ENCODE data around the gene KRT25. TPM values are rescaled to one million over a fixed set of nuclear protein-coding genes. Genes with fewer than 3 reads are reported as not detected.

Gene KRT25
- total RNA-seq, 1 experiment from 2014 or later = not detected

DNA sequence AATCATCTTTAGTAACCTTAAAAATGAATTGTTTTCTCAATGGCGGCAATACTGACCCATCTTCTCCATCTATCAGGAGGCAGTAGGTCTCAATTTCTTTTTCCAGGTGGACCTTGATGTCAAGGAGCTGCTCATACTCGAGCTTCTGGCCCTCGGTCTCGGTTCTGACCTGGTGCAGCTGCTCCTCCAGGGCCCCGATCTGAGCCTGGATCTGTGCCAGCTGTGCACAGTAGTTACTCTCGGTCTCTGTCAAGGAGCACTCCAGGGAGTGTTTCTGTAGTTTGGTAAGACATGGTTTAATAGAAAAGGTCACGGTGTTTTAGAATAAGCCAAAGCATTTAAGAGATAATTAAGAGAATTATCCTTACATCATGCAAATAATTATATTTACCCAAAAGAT lies 22.3 kb upstream of the KRT25 start:
- no peaks in the 10 kb centered on the region for H3K27me3 ChIP-seq (ENCODE audit: insufficient read depth, low read depth)
- H3K4me3 ChIP-seq = no peak overlapping the region
- no peaks in the 10 kb centered on the region for H3K79me2 ChIP-seq (ENCODE audit: low read depth)
- H3F3A ChIP-seq (ENCODE audit: insufficient read depth, low read depth) = no peaks in the 10 kb centered on the region
- H3K4me2 ChIP-seq = no peak overlapping the region
- BruUV-seq (replicated peaks) = no TSS peak
- no peaks in the 10 kb centered on the region for H3K9me3 ChIP-seq (ENCODE audit: insufficient read depth, low read depth)
- POLR2A ChIA-PET (ENCODE audit: unreplicated experiment) = no interaction called here
- no peak overlapping the region for H3K27ac ChIP-seq
- no peaks in the 10 kb centered on the region for H3K4me1 ChIP-seq (replicated peaks; ENCODE audit: insufficient read depth)
- DNase-seq = no peak
- H4K20me1 ChIP-seq (ENCODE audit: insufficient read depth) = no peaks in the 10 kb centered on the region
- H3K9me2 ChIP-seq (ENCODE audit: insufficient read depth) = no peaks in the 10 kb centered on the region
- H3K36me3 ChIP-seq (ENCODE audit: low read depth) = no peaks in the 10 kb centered on the region
- TF ChIP-seq EZH2 (IDR thresholded peaks at IDR 0.05; ENCODE audit: low read depth) = no peak
- TF ChIP-seq, protein P1, sequence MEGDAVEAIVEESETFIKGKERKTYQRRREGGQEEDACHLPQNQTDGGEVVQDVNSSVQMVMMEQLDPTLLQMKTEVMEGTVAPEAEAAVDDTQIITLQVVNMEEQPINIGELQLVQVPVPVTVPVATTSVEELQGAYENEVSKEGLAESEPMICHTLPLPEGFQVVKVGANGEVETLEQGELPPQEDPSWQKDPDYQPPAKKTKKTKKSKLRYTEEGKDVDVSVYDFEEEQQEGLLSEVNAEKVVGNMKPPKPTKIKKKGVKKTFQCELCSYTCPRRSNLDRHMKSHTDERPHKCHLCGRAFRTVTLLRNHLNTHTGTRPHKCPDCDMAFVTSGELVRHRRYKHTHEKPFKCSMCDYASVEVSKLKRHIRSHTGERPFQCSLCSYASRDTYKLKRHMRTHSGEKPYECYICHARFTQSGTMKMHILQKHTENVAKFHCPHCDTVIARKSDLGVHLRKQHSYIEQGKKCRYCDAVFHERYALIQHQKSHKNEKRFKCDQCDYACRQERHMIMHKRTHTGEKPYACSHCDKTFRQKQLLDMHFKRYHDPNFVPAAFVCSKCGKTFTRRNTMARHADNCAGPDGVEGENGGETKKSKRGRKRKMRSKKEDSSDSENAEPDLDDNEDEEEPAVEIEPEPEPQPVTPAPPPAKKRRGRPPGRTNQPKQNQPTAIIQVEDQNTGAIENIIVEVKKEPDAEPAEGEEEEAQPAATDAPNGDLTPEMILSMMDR (conservative IDR thresholded peaks at IDR 0.05) = no peak
- intact Hi-C loops (cut with micrococcal nuclease; ENCODE audit: unreplicated experiment) = loop anchor here (5.0 kb wide), 1 partner anchor 140 kb away; no protein-coding TSS in a partner anchor
- CTCF ChIA-PET = no interaction called here
- H2AFZ ChIP-seq = no peak overlapping the region

DNA sequence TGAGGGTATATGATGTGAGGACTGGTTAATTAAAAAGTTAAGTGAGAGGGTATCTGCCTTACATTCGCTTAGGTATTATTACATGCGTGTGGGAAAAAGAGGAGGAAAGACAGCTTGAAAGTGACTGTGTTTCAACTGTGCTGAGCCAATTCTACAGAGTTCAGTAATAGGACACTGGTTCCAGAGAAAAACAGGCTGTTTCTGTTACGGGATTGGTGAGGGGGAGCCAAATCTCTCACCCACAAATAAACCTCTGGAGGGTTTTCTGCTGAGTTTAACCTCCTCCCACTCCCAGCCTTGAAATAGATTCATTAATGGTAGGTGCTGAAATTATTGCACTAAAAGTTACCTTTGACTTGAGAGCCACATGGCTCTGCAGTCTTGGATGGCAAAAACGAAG lies 20.8 kb upstream of the KRT25 start:
- Histone ChIP-seq H3K4me3 (no peak overlapping the region), H3K36me3 (ENCODE audit: low read depth) (no peaks in the 10 kb centered on the region), H3K4me1 (replicated peaks; ENCODE audit: insufficient read depth) (no peaks in the 10 kb centered on the region), H3K9me3 (ENCODE audit: insufficient read depth, low read depth) (no peaks in the 10 kb centered on the region), H3K4me2 (no peak overlapping the region), H3K27me3 (ENCODE audit: insufficient read depth, low read depth) (no peaks in the 10 kb centered on the region), H4K20me1 (ENCODE audit: insufficient read depth) (no peaks in the 10 kb centered on the region), H3K9me2 (ENCODE audit: insufficient read depth) (no peaks in the 10 kb centered on the region), H3F3A (ENCODE audit: insufficient read depth, low read depth) (no peaks in the 10 kb centered on the region), H3K79me2 (ENCODE audit: low read depth) (no peaks in the 10 kb centered on the region), H2AFZ (no peak overlapping the region), H3K27ac (no peak overlapping the region)
- DNase-seq = no peak
- intact Hi-C loops (cut with micrococcal nuclease; ENCODE audit: unreplicated experiment) = loop anchor here (5.0 kb wide), 1 partner anchor 139 kb away; no protein-coding TSS in a partner anchor
- no TSS peak for BruUV-seq (replicated peaks)
- no peak for TF ChIP-seq EZH2 (IDR thresholded peaks at IDR 0.05; ENCODE audit: low read depth)
- TF ChIP-seq, protein P1 (conservative IDR thresholded peaks at IDR 0.05) = no peak
- ChIA-PET POLR2A (ENCODE audit: unreplicated experiment) (no interaction called here), CTCF (no interaction called here)

DNA sequence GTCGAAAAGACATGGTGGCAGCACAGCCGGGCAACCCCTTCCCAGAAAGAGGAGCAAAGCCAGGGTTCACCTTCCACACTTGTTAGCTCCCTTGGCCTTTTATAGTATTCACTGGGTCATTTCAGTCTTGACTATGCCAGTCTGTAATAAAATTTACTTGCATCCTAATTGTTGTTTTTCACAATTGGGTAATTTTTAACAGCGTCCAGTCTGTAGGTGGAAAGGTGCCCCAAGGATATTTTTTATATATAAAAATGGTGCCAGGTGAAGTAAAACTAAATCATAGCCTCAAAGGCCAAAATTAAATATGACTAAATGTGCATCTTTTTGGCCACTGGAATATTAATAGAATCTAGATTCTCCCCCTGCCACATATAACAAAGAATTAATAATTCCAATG lies 17.0 kb upstream of the KRT25 start, which contains the start of gene KRT26:
Gene KRT26 (minus strand): TSS at position 101 of the 400 bp plus-strand sequence. CDS start 88 bp downstream, at position 13.
- intact Hi-C loops (cut with micrococcal nuclease; ENCODE audit: unreplicated experiment) = no loop called here
- Histone ChIP-seq H4K20me1 (ENCODE audit: insufficient read depth) (no peaks in the 10 kb centered on the region), H2AFZ (no peak within 1 kb of the TSS), H3K79me2 (ENCODE audit: low read depth) (no peaks in the 10 kb centered on the region), H3K4me3 (no peak within 1 kb of the TSS), H3K27ac (no peak within 1 kb of the TSS), H3F3A (ENCODE audit: insufficient read depth, low read depth) (no peaks in the 10 kb centered on the region), H3K9me2 (ENCODE audit: insufficient read depth) (no peaks in the 10 kb centered on the region), H3K9me3 (ENCODE audit: insufficient read depth, low read depth) (no peaks in the 10 kb centered on the region), H3K27me3 (ENCODE audit: insufficient read depth, low read depth) (no peaks in the 10 kb centered on the region), H3K4me2 (no peak within 1 kb of the TSS), H3K36me3 (ENCODE audit: low read depth) (no peaks in the 10 kb centered on the region), H3K4me1 (replicated peaks; ENCODE audit: insufficient read depth) (no peaks in the 10 kb centered on the region)
- no TSS peak for BruUV-seq (replicated peaks)
- TF ChIP-seq, protein P1 (conservative IDR thresholded peaks at IDR 0.05) = no peak
- no peak for TF ChIP-seq EZH2 (IDR thresholded peaks at IDR 0.05; ENCODE audit: low read depth)
- ChIA-PET CTCF (interaction anchor here (0.7 kb wide), 1 partner anchor 152 kb away, joined by 11 read pairs; no protein-coding TSS in a partner anchor), POLR2A (ENCODE audit: unreplicated experiment) (no interaction called here)
- no peak for DNase-seq
